M059J (cell line): ENCODE results near the gene UBAC2. TPM values are rescaled to one million over a fixed set of nuclear protein-coding genes. Genes with fewer than 3 reads are reported as not detected.

Experiments
- DNase-seq: peaks from one replicate; pipeline ENCODE4 v3.0.0-alpha.2; 2012; ENCODE audit warnings: low read depth
- total RNA-seq: library from RNA; depleted of rRNA; stranded (reverse); fragments of >200 nt; shearing (Covaris generic); gene quantifications from 2 replicates; pipeline ENCODE4 v1.2.3, GENCODE V29; 2014; rRNA removed

UBAC2 gene
- total RNA-seq, 1 experiment from 2014 or later = 61.5 TPM

GRCh38 chr13:99435998-99436397 is 235.3 kb downstream of the UBAC2 start:
- no peak for DNase-seq

Other genes with a start within 250 kb of the UBAC2 start
- gene DOCK9, start 222.8 kb upstream of the UBAC2 start, total RNA-seq = 10.0 and 25.0 TPM in 2 replicates
- not detected in 2 replicates for gene GPR18, start 57.5 kb downstream of the UBAC2 start, total RNA-seq
- gene GPR183, start 106.5 kb downstream of the UBAC2 start, total RNA-seq = 0.12 and 0.74 TPM in 2 replicates